NCI-H524 (cell line): ENCODE measurements around the gene SECISBP2.
"Not testable (repeated sequence)": the region's sequence is repeated elsewhere in the genome, so short reads cannot be mapped to it uniquely, and the experiment has no call there.

Experiments
- DNase-seq, 2 experiments: peaks; one replicate each; lab custom pipeline; 2025; lab: John Stamatoyannopoulos, UW

Gene SECISBP2

DNA sequence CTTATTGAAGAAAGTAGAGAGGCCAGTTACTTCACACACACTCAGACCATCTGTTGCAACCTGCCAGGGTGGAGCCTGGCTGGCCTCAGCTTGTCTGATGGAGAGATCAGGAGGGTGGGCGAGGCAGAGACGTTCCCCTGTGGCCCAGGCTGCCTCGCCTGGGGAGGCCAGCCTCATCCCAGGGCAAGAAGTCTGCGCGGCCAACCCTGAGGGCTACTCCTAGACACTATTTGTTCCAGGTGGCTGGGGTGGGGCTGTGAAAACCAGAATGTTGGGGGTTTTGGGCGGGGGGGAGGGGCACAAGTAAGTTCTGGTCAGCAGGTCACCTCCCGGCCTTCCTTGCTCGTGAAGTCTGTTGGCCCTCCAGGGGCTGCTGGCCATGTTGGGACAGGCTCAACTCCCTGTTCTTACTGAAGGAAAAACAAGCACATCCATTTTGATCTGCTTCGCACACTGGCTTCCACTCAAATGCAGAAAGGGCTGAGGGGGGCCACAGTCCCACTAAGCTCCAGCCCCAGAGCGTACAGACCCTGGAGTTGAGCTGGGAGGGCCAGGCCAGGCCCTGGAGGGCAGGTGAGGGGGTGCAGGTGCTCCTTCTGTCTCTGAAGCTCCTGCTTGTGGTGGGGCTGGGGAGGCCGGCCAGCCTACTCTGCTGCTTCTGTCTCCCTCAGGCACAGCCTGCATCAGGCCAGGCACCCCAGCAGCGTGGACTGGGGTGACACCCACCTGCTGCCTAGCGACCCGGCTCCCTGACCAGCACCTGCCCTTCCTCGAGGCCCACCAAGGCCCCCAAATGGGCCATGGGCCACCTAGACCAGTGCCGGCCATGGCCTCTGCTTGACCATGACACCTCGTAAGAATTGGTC is 46.6 kb downstream of the SECISBP2 start:
- peak; percentile 5 to 55 for DNase-seq

GRCh38 chr9:89365532-89365912 is 47.2 kb downstream of the SECISBP2 start:
- no peak for DNase-seq

- no peak for DNase-seq
Observed at GRCh38 chr9:89366711-89367110, 48.4 kb downstream of the SECISBP2 start.

DNA sequence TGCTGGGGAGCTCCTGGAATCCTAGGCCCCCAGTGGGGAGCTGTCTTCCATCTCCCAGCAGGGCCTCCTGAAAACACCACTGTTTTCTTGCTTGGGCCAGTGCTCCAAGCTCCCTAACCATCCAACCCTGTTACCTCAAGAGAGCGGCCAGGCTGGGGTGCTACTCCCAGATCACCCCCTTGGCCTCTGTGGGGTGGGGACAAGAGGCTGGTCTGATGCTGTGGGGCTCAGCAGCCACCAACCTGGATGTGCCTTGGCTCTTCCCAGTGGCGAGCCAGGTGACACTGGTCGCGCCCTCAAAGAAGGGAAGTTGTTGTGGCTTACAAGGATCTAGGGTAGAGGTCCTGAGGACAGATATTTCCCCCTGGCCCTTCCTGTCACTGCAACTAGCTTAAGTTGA is 49.0 kb downstream of the SECISBP2 start:
- DNase-seq = no peak

- no peak for DNase-seq
Observed at GRCh38 chr9:89367726-89368437, 49.6 kb downstream of the SECISBP2 start.

DNA sequence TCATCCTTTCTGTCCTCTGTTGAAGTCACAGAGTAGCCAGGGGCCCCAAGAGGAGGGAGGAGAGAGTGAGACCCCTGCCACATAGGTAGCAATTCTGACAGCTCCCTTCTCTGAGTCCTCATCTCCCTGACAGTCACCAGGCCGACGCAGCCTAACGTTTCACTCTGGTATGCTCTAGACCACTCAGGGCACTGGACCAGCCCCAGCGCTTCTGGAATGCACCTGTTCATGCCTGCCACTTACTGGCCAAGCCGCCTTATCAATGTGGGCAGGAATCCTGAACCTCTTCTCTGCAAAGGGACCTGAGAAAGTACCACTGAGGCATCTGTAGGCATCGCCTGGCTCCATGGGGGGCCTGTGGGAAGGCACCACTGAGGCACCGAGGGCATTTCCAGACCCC is 50.2 kb downstream of the SECISBP2 start:
- no peak for DNase-seq

GRCh38 chr9:89368978-89369377 is 50.7 kb downstream of the SECISBP2 start:
- DNase-seq = no peak

- no peak for DNase-seq
Observed at GRCh38 chr9:89370593-89370992, 52.3 kb downstream of the SECISBP2 start.

DNA sequence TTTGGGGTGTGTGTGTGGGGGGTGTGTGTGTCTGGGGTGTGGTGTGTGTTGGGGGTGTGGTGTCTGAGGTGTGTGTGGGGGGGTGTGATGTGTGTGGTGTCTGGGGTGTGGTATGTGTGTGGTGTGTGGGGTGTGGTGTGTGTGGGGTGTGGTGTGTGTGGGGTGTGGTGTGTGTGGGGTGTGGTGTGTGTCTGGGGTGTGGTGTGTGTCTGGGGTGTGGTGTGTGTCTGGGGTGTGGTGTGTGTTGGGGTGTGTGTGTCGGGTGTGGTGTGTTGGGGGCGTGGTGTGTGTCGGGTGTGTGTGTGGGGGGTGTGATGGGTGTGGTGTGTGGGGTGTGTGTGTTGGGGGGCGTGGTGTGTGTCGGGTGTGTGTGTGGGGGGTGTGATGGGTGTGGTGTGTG is 53.5 kb downstream of the SECISBP2 start:
- DNase-seq = not testable (repeated sequence)

DNA sequence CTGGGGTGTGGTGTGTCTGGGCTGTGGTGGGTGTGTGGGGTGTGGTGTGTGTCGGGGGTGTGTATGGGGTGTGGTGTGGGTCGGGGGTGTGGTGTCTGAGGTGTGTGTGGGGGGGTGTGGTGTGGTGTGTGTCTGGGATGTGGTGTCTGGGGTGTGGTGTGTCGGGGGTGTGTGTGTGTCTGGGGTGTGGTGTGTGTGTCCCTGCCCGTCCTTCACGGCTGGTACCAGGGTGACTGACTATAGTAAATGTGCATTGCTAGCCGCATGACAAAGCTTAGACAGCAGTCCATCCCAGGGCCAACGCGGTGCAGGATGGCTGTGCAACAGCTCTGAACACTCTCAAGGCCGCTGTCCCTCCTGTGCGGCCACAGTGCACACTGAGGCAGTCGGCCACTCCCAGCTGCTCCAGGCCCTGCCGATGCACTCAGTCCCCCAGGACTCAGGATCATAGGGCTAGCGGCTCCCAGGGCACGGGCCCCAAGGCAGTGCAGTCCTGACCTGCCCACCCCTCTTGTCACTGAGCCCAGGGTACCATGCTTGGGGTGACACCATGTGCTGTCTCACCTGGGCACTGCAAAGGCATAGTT is 54.0 kb downstream of the SECISBP2 start:
- DNase-seq = no peak

DNA sequence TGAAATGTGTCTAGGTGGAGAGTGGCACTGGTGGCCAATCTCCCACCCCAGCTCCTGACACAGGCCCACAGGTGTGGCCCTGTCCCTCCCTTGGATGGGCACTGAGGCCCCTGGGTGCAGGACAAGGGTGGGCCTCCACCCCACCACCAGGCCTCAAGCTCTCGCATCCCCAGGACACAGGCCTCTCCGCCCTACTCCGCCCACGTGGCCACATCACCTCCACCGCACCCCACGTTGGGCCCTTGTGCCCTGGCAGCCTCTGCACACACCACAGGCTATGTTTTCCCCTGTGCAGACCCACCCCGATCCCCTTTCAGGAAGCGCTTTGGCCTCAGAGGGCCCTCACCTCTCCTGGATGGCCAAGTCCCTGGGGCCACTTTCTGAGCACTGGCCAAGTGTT is 54.7 kb downstream of the SECISBP2 start:
- no peak for DNase-seq

DNA sequence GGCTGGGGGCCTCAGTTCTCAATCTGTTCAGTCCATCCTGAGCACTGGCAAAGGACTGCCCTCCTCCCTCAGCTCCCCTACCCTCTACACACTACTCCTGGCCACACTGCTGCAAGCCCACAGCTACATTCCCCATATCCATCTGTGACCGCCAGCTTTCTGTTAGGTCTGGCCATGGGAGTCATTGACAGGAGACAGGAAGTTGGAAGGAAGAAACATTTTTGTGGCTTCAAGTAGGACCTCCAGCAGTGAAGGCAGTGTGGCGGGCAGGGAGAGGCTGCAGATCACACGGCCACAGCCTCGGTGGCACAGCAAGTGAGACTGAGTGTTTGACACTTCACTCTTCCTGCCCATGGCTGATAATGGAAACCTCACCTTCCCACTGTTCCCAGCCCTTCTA is 55.9 kb downstream of the SECISBP2 start:
- DNase-seq = no peak

DNA sequence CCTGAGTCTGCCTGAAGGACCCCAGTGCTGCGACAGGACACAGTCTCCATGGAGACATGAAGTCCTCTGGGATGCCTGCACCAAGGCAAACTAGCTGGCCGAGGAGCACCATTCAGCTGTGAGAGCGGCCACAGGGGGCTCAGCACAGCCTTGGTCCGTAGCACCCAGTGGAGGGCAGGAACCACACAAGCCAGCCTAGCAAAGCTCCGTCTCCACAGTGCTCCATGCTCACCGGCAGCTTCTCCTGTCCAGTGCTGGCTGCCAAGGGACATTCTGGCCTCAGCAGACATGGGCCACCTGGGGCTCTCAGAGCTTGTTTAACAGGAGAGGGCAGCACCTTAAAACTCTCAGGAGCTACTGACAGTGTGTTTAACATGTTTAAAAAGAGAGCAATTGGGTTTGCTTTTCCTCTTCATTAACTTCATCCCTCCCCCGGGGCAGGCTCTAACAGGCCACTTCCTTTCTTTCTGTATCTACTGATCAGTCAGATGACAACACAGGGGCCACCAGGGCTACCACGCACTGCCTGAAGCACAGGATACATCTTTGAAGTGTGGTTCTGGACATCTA is 57.0 kb downstream of the SECISBP2 start:
- no peak for DNase-seq

- DNase-seq = no peak
Observed at GRCh38 chr9:89376286-89376685, 58.0 kb downstream of the SECISBP2 start.

DNA sequence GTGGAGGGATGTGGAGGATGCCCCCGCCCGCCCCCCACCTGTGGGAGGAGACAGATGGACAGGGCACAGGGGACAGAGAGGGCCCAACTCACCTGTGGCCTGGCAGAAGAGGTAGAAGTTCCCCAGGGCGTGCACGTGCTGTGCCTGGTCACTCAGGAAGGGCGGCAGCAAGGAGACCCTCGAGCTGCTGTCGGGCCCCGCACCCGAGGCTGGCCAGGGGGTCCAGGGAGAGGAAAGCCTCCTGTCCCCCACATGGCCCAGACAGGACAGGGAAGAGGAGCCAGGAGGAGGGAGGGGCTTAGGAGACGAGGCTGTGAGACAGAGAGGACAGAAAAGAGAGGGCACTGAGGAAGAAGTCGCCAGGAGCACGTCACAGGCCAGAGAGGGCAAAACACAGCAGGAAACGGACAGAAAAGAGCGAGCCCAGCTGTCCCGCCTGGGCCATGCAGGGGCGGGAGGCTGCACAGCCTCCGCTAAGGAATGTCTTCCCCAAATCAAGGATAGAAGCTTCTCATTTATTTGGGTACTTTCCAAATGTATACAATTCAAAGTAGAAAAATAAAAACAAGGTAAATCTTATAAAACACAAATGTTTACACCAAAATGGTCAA is 58.5 kb downstream of the SECISBP2 start:
- DNase-seq = no peak

DNA sequence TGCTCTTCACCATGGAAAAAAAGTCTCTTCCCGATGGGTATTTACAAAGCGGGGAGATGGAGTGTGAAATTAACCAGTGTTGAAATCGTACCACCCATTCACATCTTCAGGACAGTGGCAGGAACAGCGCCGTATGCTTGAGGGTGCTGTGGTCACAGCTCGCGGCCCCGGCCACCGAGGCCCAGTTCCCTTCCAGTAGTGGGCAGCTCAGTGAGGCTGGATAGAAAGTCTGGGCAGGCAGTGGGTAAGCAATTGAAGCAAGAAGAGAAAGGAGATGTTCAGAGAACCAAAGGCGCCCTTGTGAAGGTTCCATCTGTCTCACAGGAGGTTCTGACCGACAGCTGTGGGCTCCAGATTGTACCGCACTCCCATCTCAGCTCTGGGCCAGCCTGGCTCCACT is 59.1 kb downstream of the SECISBP2 start:
- no peak for DNase-seq

DNA sequence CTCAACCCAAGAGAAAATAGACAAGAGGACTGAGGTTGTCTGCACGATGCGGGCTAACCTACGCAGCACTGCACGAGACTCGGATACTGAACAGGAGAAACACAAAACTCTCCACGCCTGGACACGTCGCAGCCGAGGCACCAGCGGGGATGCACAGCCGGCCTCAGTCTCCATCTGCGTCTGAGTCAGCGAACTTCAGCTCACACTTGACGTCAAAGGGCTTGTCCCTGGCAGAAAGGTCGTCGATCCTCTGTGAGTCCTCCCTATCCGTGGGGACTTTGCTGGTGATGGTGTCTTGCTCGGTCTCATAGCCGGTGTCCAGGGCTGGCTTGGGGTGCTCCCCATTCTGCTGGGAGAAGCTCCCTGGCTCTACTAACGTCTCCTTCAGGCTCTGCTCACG is 60.2 kb downstream of the SECISBP2 start:
- DNase-seq = no peak

- DNase-seq = no peak
Observed at GRCh38 chr9:89379031-89379430, 60.7 kb downstream of the SECISBP2 start.

GRCh38 chr9:89379508-89380115 is 61.3 kb downstream of the SECISBP2 start:
- no peak for DNase-seq

DNA sequence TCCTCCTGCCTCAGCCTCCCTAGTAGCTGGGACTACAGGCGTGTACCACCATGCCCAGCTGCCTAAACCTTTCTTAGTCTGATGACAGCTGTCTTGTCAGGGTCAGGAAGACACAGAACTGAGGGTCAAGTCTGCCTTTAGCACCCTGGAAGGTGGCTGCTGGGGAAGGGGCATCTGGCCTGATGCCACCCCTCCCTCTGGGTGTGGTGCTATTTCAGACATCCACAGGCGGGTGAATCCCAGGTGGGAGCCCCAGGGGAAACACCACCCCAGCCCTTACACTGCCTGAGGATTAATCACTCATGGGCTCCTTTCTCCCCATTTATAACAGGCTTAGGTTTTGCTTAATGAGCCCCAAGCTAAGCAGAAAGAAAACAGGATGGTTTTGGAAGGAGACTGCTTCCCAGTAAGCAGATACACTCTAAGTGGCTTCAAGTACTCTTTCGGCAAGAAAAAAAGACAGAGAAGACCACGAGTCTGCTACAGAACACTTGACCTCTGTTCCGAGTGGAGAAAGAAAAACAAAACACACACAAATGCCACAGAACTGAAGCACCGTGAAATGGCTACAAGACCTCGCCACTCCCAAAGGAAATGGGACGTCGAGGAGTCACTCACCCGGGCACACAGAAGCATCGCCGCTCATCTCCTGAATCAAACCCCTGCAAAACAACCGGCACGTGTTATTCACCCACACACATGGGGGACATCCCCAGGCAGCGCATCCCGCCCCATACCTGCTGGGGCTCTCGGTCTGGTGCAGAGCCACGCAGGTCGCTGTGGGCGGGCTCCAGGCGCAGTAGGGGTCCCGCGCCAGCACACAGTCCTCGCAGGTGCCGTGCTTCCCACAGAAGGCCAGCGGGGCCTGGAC is 62.4 kb downstream of the SECISBP2 start:
- DNase-seq = no peak

DNA sequence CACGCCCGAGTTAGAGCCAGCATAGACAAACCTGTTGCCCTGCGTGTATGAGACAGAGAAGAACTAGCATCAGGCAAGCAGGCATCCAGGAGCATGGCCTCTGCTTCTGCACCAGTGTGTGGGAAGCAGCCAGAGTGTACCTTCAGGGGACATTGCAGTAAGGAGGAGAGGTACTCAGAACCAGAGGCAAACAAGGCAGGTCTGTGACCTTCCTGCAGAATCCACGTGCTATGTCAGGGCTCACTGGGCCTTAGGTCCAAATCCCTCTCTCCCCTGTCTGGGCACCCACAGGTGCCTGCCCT is 63.0 kb downstream of the SECISBP2 start:
- no peak for DNase-seq
